ENCODE measurements around the gene SDK1.

DNA sequence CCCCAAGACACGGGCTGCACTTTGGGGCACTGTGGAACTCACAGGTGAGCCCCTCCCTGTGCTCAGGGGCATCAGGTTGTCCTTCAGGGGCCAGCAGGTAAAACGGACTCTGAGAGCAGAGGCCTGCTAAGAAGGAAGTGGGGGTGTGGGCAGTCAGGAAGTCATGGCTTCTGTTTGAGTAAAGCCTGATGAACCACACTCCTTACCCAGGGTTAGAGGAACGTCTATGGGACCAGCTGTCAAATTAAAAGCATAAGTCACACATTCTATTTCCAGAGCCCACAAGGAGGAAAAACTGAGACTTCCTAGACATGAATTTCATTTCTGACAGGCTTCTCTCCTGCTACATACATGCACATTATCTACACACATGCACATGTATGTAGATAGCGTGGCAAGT lies 616.4 kb downstream of the SDK1 start:
- TF ChIP-seq, protein P1, sequence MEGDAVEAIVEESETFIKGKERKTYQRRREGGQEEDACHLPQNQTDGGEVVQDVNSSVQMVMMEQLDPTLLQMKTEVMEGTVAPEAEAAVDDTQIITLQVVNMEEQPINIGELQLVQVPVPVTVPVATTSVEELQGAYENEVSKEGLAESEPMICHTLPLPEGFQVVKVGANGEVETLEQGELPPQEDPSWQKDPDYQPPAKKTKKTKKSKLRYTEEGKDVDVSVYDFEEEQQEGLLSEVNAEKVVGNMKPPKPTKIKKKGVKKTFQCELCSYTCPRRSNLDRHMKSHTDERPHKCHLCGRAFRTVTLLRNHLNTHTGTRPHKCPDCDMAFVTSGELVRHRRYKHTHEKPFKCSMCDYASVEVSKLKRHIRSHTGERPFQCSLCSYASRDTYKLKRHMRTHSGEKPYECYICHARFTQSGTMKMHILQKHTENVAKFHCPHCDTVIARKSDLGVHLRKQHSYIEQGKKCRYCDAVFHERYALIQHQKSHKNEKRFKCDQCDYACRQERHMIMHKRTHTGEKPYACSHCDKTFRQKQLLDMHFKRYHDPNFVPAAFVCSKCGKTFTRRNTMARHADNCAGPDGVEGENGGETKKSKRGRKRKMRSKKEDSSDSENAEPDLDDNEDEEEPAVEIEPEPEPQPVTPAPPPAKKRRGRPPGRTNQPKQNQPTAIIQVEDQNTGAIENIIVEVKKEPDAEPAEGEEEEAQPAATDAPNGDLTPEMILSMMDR (IDR thresholded peaks at IDR 0.05): no peak
- TF ChIP-seq POLR2A (IDR thresholded peaks at IDR 0.05): no peak
